Lung (tissue), 12 donors: ENCODE measurements around the gene CNTNAP2. TPM values are rescaled to one million over a fixed set of nuclear protein-coding genes. Genes with fewer than 3 reads are reported as not detected.

Experiments
- ATAC-seq: fragments of 200-7000 bp; cut with Tn5 transposase; one replicate; pipeline ENCODE4 v1.9.1; 2020; ENCODE audit warnings: moderate number of reproducible peaks; ENCODE audit not compliant: insufficient read depth, low FRiP score
- DNase-seq, 3 donors: peaks; one replicate each; pipeline ENCODE4 v3.0.0-alpha.2; 2013 to 2017
- H3K27ac ChIP-seq, 2 donors: one replicate each; pipeline ENCODE4 v1.5.1; 2013; ENCODE audit warnings: mild to moderate bottlenecking in 2 of 2, moderate library complexity in 2 of 2, control low read depth in 1 of 2, inconsistent platforms in 1 of 2, low read depth in 1 of 2, low read length in 1 of 2
- H3K27me3 ChIP-seq, 3 donors: one replicate each; pipeline ENCODE4 v1.5.1; 2013; ENCODE audit warnings: low read length in 2 of 3; ENCODE audit not compliant: control insufficient read depth in 3 of 3, insufficient read depth in 3 of 3
- H3K36me3 ChIP-seq, 4 donors: one replicate each; pipeline ENCODE4 v1.5.1; 2013; ENCODE audit warnings: low read length in 4 of 4, mild to moderate bottlenecking in 1 of 4, moderate library complexity in 1 of 4; ENCODE audit not compliant: control insufficient read depth in 4 of 4, insufficient read depth in 4 of 4
- H3K4me1 ChIP-seq, 5 donors: one replicate each; pipeline ENCODE4 v1.5.1; 2013; ENCODE audit warnings: low read length in 5 of 5, mild to moderate bottlenecking in 2 of 5, moderate library complexity in 1 of 5; ENCODE audit not compliant: control insufficient read depth in 5 of 5, insufficient read depth in 5 of 5
- H3K4me3 ChIP-seq: one replicate; pipeline ENCODE4 v1.5.1; 2013; ENCODE audit warnings: mild to moderate bottlenecking, control low read depth, moderate library complexity
- H3K9ac ChIP-seq, 2 donors: one replicate each; pipeline ENCODE4 v1.5.1; 2013; ENCODE audit warnings: low read length in 2 of 2, control low read depth in 1 of 2; ENCODE audit not compliant: insufficient read depth in 1 of 2
- H3K9me3 ChIP-seq, 4 donors: one replicate each; pipeline ENCODE4 v1.5.1; 2013; ENCODE audit warnings: low read length in 3 of 4, mild to moderate bottlenecking in 1 of 4, moderate library complexity in 1 of 4; ENCODE audit not compliant: control insufficient read depth in 4 of 4, insufficient read depth in 3 of 4
- WGBS, 2 donors: extraction: QIAGEN DNeasy Blood & Tissue Kit; methylation state at CpG; one replicate each; pipeline ENCODE4 v1.1.7; 2013; 5-methylcytosine and 5-hydroxymethylcytosine counted together
- polyA plus RNA-seq, 2 donors: library from polyadenylated mRNA; stranded (reverse); fragments of 200-250 nt; gene quantifications; one replicate each; pipeline ENCODE4 v1.2.1, GENCODE V29; 2013
- total RNA-seq, 2 donors: library from RNA; depleted of rRNA in 1 of 2; stranded (reverse); fragments of >200 nt in 1 of 2; gene quantifications; one replicate each; pipeline ENCODE4 v1.2.1, GENCODE V29; 2014 to 2021
- TF ChIP-seq, protein P1 (sequence below): IDR thresholded peaks from 2 replicates; pipeline ENCODE4 v1.5.1; 2012; ENCODE audit warnings: mild to moderate bottlenecking; ENCODE audit errors: control extremely low read depth, extremely low read depth
- donor health status: control.
- donor health status: control.
- donor health status: Bipolar disorder and iron deficiency.
- donor health status: healthy.
- donor health status: DM: yes; HTN: yes; CAD: no.

CNTNAP2 gene
- total and polyA plus RNA-seq, 4 donors, result 0.18 to 45.3 (median 0.52) TPM

- H3K4me1 ChIP-seq, result peaks cover 0 to 3% (median 0%) of the 10 kb centered on the region in 5 donors
- DNase-seq, result no peak
- H3K9ac ChIP-seq, result no peak overlapping the region
- TF ChIP-seq, protein P1, sequence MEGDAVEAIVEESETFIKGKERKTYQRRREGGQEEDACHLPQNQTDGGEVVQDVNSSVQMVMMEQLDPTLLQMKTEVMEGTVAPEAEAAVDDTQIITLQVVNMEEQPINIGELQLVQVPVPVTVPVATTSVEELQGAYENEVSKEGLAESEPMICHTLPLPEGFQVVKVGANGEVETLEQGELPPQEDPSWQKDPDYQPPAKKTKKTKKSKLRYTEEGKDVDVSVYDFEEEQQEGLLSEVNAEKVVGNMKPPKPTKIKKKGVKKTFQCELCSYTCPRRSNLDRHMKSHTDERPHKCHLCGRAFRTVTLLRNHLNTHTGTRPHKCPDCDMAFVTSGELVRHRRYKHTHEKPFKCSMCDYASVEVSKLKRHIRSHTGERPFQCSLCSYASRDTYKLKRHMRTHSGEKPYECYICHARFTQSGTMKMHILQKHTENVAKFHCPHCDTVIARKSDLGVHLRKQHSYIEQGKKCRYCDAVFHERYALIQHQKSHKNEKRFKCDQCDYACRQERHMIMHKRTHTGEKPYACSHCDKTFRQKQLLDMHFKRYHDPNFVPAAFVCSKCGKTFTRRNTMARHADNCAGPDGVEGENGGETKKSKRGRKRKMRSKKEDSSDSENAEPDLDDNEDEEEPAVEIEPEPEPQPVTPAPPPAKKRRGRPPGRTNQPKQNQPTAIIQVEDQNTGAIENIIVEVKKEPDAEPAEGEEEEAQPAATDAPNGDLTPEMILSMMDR, result no peak
- no peak overlapping the region for H3K27ac ChIP-seq
- ATAC-seq, result no peak
- H3K9me3 ChIP-seq, result peaks cover 0 to 4% (median 0%) of the 10 kb centered on the region in 4 donors
- 57 to 67% methylated on average over 4 of the region's 4 CpGs for WGBS, 2 donors
- H3K4me3 ChIP-seq, result no peak overlapping the region
- H3K36me3 ChIP-seq, result no peaks in the 10 kb centered on the region
- H3K27me3 ChIP-seq, result no peaks in the 10 kb centered on the region
These were observed 1975.3 kb downstream of the CNTNAP2 start for GRCh38 chr7:148091882-148092281.

DNA sequence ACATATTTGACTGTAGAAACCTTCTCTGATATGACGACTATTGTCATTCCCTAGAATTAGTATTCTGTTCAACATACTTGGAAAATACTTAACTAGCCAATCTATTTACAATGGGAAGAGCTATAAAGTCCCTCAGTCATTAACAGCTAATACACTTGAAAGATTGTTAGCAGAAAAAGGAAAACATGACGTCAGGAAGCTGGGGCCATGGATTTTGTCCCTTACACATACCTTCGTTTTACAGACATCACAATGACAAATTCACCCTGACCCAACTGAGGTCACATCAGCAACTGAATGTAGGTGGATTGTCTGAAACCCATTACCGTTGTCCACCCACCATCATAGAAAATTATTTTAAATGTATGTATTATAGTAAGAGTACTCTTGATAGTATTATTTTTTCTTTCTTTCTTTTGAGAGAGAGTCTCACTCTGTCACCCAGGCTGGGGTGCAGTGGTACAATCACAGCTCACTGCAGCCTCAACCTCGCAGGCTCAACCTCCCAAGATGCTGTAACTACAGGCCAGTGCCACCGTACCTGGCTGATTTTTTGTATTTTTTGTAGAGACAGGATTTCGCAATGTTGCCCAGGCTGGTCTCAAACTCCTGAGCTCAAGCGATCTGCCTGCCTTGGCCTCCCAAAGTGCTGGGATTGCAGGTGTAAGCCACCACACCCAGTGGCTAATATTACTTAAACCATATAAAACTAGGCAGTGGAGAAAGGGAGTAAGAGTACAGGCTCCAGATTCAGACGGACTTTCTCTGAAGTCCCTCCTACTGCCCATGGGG is 1977.0 kb downstream of the CNTNAP2 start:
- H3K27me3 ChIP-seq, result no peaks in the 10 kb centered on the region
- TF ChIP-seq, protein P1, result no peak
- ATAC-seq, result no peak
- H3K36me3 ChIP-seq, result no peaks in the 10 kb centered on the region
- H3K9me3 ChIP-seq, result peaks cover 0 to 3% (median 0%) of the 10 kb centered on the region in 4 donors
- no peak overlapping the region for H3K27ac ChIP-seq
- H3K4me1 ChIP-seq, result peaks cover 0 to 3% (median 0%) of the 10 kb centered on the region in 5 donors
- no peak for DNase-seq
- no peak overlapping the region for H3K9ac ChIP-seq
- no peak overlapping the region for H3K4me3 ChIP-seq
- WGBS, 2 donors, result 82 to 88% methylated on average over 9 of the region's 9 CpGs

- WGBS, 2 donors, result 53 to 77% methylated on average over 8 of the region's 8 CpGs
- Histone ChIP-seq H3K9ac (no peak overlapping the region), H3K27me3 (no peaks in the 10 kb centered on the region), H3K4me3 (no peak overlapping the region), H3K9me3 (no peaks in the 10 kb centered on the region), H3K27ac (no peak overlapping the region), H3K4me1 (peaks cover 0 to 3% (median 0%) of the 10 kb centered on the region in 5 donors), H3K36me3 (no peaks in the 10 kb centered on the region)
- DNase-seq, result peak in 2 of 3 donors; percentile 5 to 50
- no peak for ATAC-seq
- TF ChIP-seq, protein P1, result no peak
These were observed 1978.5 kb downstream of the CNTNAP2 start for GRCh38 chr7:148095066-148095465.
